Ishikawa (cell line): Measurements from ENCODE around the gene PEAK1.

Experiments
- CEBPB ChIP-seq: IDR thresholded peaks from 2 replicates; pipeline ENCODE4 v1.6.1; 2012
- CREB1 ChIP-seq: IDR thresholded peaks from 2 replicates; pipeline ENCODE4 v1.6.1; 2012; ENCODE audit warnings: low read depth
- EGR1 ChIP-seq: IDR thresholded peaks from 2 replicates; pipeline ENCODE4 v1.6.1; 2012
- EP300 ChIP-seq: IDR thresholded peaks from 2 replicates; pipeline ENCODE4 v1.6.1; 2012; ENCODE audit warnings: borderline replicate concordance
- FOXM1 ChIP-seq: IDR thresholded peaks from 2 replicates; pipeline ENCODE4 v1.6.1; 2012; ENCODE audit warnings: low read depth, borderline replicate concordance
- NFIC ChIP-seq: IDR thresholded peaks from 2 replicates; pipeline ENCODE4 v1.6.1; 2012
- RAD21 ChIP-seq: IDR thresholded peaks from 2 replicates; pipeline ENCODE4 v1.6.1; 2012; ENCODE audit warnings: low read depth
- TAF1 ChIP-seq: IDR thresholded peaks from 2 replicates; pipeline ENCODE4 v1.6.1; 2012; ENCODE audit warnings: low read depth, mild to moderate bottlenecking
- TCF12 ChIP-seq: IDR thresholded peaks from 2 replicates; pipeline ENCODE4 v1.6.1; 2012; ENCODE audit warnings: low read depth
- TEAD4 ChIP-seq: IDR thresholded peaks from 2 replicates; pipeline ENCODE4 v1.6.1; 2012
- YY1 ChIP-seq: IDR thresholded peaks from 2 replicates; pipeline ENCODE4 v1.6.1; 2012; ENCODE audit warnings: low read depth
- ZBTB7A ChIP-seq: IDR thresholded peaks from 2 replicates; pipeline ENCODE4 v1.6.1; 2012; ENCODE audit warnings: low read depth
- TF ChIP-seq, protein P1 (sequence below): IDR thresholded peaks from 2 replicates; pipeline ENCODE4 v1.6.1; 2012; ENCODE audit warnings: low read depth, mild to moderate bottlenecking
- TF ChIP-seq, protein P2 (sequence below): IDR thresholded peaks from 2 replicates; pipeline ENCODE4 v1.6.1; 2012
- TF ChIP-seq, protein P3 (sequence below): IDR thresholded peaks from 2 replicates; pipeline ENCODE4 v1.6.1; 2012

Gene PEAK1

DNA sequence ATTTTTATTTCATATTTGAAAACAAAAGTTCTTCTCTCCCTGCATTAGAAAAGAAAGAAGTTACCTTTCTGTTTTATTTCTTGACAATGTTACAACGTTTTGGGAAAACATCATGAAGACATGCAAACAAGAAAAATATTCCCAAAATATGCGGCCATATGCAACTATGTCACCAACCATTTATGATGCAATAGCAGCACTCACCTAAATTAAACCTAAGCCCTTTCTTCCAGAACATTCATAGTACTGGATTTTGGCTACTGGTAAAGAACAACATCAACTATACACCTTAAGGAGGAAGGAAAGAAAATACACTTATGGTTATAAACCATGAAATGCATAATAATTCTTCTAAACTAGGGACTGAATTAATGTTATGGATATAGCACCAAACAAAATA is 164.5 kb downstream of the PEAK1 start:
- no peak for TF ChIP-seq TAF1
- no peak for TF ChIP-seq TCF12
- TF ChIP-seq NFIC = no peak
- no peak for TF ChIP-seq ZBTB7A
- no peak; the same call in 1 of the 2 replicates for TF ChIP-seq CEBPB
- no peak for TF ChIP-seq CREB1
- TF ChIP-seq, protein P1, sequence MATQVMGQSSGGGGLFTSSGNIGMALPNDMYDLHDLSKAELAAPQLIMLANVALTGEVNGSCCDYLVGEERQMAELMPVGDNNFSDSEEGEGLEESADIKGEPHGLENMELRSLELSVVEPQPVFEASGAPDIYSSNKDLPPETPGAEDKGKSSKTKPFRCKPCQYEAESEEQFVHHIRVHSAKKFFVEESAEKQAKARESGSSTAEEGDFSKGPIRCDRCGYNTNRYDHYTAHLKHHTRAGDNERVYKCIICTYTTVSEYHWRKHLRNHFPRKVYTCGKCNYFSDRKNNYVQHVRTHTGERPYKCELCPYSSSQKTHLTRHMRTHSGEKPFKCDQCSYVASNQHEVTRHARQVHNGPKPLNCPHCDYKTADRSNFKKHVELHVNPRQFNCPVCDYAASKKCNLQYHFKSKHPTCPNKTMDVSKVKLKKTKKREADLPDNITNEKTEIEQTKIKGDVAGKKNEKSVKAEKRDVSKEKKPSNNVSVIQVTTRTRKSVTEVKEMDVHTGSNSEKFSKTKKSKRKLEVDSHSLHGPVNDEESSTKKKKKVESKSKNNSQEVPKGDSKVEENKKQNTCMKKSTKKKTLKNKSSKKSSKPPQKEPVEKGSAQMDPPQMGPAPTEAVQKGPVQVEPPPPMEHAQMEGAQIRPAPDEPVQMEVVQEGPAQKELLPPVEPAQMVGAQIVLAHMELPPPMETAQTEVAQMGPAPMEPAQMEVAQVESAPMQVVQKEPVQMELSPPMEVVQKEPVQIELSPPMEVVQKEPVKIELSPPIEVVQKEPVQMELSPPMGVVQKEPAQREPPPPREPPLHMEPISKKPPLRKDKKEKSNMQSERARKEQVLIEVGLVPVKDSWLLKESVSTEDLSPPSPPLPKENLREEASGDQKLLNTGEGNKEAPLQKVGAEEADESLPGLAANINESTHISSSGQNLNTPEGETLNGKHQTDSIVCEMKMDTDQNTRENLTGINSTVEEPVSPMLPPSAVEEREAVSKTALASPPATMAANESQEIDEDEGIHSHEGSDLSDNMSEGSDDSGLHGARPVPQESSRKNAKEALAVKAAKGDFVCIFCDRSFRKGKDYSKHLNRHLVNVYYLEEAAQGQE = no peak
- TF ChIP-seq TEAD4 = no peak
- TF ChIP-seq, protein P2, sequence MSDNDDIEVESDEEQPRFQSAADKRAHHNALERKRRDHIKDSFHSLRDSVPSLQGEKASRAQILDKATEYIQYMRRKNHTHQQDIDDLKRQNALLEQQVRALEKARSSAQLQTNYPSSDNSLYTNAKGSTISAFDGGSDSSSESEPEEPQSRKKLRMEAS = no peak
- no peak for TF ChIP-seq YY1
- TF ChIP-seq, protein P3, sequence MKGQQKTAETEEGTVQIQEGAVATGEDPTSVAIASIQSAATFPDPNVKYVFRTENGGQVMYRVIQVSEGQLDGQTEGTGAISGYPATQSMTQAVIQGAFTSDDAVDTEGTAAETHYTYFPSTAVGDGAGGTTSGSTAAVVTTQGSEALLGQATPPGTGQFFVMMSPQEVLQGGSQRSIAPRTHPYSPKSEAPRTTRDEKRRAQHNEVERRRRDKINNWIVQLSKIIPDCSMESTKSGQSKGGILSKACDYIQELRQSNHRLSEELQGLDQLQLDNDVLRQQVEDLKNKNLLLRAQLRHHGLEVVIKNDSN = no peak
- TF ChIP-seq EGR1 = no peak
- no peak for TF ChIP-seq RAD21

DNA sequence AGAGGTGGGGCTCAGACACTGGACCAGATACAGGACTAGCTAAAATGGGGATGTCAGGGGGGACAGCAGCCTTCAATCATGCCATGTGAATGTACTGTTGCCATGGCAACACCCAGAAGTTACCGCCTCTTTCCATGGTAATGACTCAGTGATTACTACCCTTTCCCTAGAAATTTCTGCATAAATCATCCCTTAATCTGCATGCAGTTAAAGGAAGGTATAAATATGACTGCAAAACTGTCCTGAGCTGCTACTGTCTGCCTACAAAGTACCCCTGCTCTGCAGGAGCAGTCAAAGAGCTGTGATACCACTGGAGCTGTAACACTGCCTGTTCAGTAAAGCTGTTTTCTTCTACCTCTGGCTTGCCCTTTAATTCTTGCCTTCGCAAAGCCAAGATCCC is 168.2 kb downstream of the PEAK1 start:
- TF ChIP-seq, protein P3 = no peak
- TF ChIP-seq YY1 = no peak
- no peak for TF ChIP-seq TAF1
- no peak for TF ChIP-seq ZBTB7A
- no peak for TF ChIP-seq CREB1
- TF ChIP-seq NFIC = no peak
- TF ChIP-seq, protein P2 = no peak

DNA sequence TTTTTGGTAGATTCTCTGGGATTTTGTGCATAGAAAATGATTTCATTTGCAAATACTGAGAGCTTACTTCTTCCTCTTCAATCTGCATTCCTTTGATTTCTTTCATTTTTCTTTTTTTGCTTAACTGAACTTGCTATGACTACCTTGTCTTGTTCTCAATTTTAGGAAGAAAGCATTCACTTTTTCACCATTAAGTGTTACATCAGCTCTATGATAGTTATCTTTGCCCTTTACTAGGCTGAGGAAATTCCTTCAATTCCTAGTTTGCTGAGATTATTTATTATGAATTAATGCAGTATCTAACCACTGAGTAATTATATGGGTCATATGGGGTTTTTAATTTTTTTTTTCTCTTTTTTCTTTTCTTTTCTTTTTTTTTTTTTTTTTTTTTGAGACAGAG is 172.8 kb downstream of the PEAK1 start:
- no peak for TF ChIP-seq TCF12
- no peak for TF ChIP-seq CREB1
- TF ChIP-seq TEAD4 = no peak
- TF ChIP-seq, protein P3 = no peak
- no peak for TF ChIP-seq FOXM1
- no peak for TF ChIP-seq YY1
- TF ChIP-seq CEBPB = no peak
- TF ChIP-seq NFIC = no peak
- TF ChIP-seq ZBTB7A = no peak
- TF ChIP-seq EP300 = no peak
- TF ChIP-seq, protein P1 = no peak
- no peak for TF ChIP-seq TAF1
- no peak for TF ChIP-seq EGR1
- TF ChIP-seq, protein P2 = no peak
- no peak for TF ChIP-seq RAD21

DNA sequence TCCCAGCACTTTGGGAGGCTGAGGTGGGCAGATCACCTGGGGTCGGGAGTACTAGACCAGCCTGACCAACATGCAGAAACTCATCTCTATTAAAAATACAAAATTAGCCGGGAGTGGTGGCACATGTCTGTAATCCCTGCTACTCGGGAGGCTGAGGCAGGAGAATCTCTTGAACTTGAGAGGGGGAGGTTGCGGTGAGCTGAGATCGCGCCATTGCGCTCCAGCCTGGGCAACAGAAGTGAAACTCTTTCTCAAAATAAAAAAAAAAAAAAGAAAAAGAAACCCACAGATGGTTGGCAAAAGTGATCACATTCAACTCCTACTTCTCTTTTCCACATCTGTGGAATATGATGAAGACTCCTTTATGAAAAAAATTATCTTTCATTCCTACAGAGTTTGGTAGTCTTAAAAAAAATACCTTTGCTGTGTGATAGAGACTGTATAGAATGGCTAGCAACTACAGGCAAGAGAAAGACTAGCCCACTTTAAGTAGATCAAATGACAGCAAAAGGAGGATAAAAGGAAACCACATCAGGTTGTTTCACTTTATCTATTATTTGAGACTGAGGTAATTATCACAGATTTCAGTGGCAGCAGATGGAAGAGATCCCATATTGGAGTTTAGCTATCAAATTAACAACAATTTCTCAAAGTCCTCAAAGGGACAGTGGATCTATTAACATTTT is 176.0 kb downstream of the PEAK1 start:
- TF ChIP-seq TEAD4 (no peak), TAF1 (no peak), RAD21 (no peak), TCF12 (no peak), YY1 (no peak), NFIC (no peak), ZBTB7A (no peak), EGR1 (no peak)
- TF ChIP-seq, protein P1 = no peak
- TF ChIP-seq, protein P3 = no peak
